IPS-NIHi11 (cell line): ENCODE data around the gene FEN1.

Experiments used
- DNase-seq: peaks from one replicate; pipeline ENCODE4 v3.0.0; 2012; ENCODE audit warnings: mixed read lengths, low spot score

FEN1 gene

DNA sequence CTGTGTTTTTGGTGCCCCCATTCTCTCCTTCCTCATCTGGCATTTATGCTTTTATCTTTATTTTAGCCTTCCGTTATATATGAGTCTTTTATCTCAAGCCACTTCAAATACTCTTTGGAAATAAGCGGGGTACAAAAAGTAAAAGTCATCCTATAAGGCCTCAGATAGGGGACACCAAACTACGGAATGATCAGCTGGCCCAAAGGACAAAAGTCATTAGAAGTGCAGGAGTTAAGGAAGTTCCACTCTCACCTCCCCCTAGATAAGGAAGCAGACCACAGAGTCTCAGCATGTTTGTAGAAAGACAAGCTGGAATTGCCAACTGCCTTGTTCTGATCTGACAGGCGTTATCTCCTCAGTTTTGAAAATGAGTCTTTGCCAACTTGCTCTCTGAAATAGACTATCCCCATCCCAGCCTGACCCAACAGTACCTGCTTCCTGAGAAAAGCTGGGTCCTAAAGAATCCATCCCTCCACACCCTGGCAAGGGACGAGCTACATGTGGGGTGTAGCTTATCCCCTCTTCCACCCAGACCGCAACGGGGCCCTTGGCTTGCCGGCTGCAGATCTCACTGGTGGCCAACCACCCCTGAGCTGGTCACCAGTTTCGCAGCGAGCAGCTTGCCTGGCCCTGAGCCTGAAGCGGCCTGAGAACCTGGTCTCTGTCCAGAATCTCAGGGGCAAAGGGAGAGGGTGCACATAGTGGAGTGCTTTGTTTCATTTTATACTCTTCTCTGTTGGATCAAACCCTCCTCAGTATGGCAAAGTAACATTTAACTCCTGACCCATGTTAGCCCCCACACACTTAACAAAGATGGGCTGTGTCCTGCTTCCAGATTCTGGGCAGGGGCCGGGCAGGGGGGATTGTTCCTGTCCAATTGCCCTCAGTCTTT lies 49.2 kb downstream of the FEN1 start:
- no peak for DNase-seq

DNA sequence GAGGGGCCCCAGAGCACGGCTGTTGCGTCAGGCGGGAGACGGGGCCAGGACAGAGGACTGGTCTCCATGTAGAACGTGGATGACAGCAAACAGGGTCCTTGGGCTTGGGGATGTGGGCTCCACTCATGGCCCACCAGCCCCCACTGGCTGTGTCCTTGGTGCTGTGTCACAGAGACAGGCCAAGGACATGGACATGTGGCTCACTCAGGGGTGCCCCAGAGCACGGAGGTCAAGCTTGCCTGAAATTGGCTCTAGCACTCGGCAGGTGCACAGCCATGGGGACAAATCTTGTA lies 49.8 kb downstream of the FEN1 start:
- no peak for DNase-seq

DNA sequence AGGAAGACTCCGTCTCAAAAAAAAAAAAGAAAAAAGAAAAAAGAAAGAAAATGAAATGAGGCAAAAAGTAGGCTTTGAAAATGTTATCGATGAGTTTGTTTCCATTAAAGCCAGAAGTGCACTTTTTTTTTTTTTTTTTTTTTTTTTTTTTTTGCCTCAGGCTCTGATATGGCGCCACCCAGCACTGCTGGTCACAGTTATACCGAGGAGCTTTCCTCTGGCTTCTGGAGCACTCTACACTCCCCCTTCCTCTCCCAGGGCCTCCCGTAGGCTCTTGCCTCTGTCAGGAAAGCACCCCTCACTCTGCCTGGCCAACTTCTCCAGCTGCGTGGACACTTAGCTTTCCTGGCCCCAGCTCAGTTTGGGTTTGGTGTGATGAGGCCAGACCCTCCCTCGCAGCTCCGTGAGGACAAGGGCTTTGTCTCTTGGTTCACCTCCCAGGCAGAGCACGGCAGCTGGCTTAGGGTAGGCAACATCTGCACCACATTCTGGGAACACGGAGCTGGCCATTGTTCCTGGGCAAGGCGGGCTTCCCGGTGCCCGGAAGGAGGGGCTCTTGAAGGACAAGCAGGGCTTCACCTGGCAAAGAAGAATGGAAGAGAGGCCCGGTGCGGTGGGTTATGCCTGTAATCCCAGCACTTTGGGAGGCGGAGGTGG lies 52.3 kb downstream of the FEN1 start:
- DNase-seq: no peak

DNA sequence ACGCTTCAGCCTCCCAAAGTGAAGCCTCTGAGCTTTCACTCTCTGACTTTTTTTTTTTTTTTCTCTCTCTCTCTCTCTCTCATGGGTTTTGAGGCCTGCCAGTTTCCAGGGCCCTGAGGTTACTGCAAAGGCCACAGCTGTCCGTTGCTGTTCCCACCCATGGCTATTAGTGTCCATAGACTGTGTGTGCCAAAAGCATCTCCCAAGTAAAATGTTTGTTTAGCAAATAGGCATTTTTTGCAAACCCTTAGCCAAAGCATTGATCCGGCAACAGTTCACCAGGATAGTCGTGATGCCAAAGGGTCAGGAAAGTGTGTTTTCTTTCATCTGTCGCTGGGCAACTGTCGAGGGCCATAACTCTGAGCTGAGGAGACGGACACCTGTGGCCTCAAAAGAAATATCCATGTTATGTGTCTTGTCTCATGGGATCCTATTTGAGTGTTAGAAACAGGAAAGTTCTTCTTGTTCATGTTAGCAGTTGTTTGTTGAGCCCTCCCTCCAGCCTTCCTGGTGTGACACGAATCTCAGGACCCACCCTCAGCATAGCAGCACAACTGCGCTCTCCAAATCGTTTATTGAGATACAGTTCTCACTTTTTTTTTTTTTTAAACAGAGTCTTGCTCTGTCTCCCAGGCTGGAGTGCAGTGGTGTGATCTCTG lies 53.8 kb downstream of the FEN1 start:
- DNase-seq: no peak
